Left ventricle myocardium inferior (tissue), 1 donor: ENCODE measurements around the gene RING1. TPM values are rescaled to one million over a fixed set of nuclear protein-coding genes. Genes with fewer than 3 reads are reported as not detected.

Source experiments
- DNase-seq: peaks from one replicate; pipeline ENCODE4 v3.0.0-alpha.2; 2020
- H3K27ac ChIP-seq: fragments of 200-600 bp; replicated peaks from 2 replicates; pipeline ENCODE4 v1.8.0; 2021
- H3K27me3 ChIP-seq: fragments of 200-600 bp; 2 replicates; pipeline ENCODE4 v1.8.0; 2021; ENCODE audit warnings: low read depth
- H3K36me3 ChIP-seq: fragments of 200-600 bp; 2 replicates; pipeline ENCODE4 v1.8.0; 2021
- H3K4me1 ChIP-seq: fragments of 200-600 bp; 2 replicates; pipeline ENCODE4 v1.8.0; 2021
- H3K4me3 ChIP-seq: fragments of 200-600 bp; 2 replicates; pipeline ENCODE4 v1.8.0; 2021; ENCODE audit warnings: mild to moderate bottlenecking, moderate library complexity
- H3K9me3 ChIP-seq: fragments of 200-600 bp; replicated peaks from 2 replicates; pipeline ENCODE4 v1.8.0; 2021
- CTCF ChIP-seq: fragments of 200-600 bp; IDR thresholded peaks from 2 replicates; pipeline ENCODE4 v1.8.0; 2021; ENCODE audit warnings: antibody characterized with exemption, mild to moderate bottlenecking, borderline replicate concordance
- intact Hi-C: fragments of 100-400 bp; cut with micrococcal nuclease; formaldehyde crosslinking; loops from one replicate; pipeline ENCODE4 v1.11.0; 2022
- total RNA-seq: library from RNA; stranded (reverse); fragmentation: NEBNext Ultra II Directional; extraction: Animal tissue kit (Norgen Biotek cat#: 25700); gene quantifications from one replicate; pipeline ENCODE4 v1.2.1, GENCODE V29; 2021
- donor health status: DM: no; HTN: yes; CAD: no; lungs with severe emphysema.

The RING1 gene
- total RNA-seq, 1 donor from 2014 or later: 28.4 TPM

GRCh38 chr6:33170176-33171015 is 37.9 kb upstream of the RING1 start:
- no peak for DNase-seq
- Histone ChIP-seq H3K27me3 (no peaks in the 10 kb centered on the region), H3K4me3 (no peak overlapping the region), H3K36me3 (no peaks in the 10 kb centered on the region), H3K9me3 (no peaks in the 10 kb centered on the region), H3K27ac (no peak overlapping the region), H3K4me1 (no peaks in the 10 kb centered on the region)
- TF ChIP-seq CTCF: no peak
- intact Hi-C loops: no loop called here

GRCh38 chr6:33171016-33171879 is 37.1 kb upstream of the RING1 start:
- H3K36me3 ChIP-seq: no peaks in the 10 kb centered on the region
- no peak overlapping the region for H3K4me3 ChIP-seq
- H3K4me1 ChIP-seq: no peaks in the 10 kb centered on the region
- no peaks in the 10 kb centered on the region for H3K27me3 ChIP-seq
- no peaks in the 10 kb centered on the region for H3K9me3 ChIP-seq
- intact Hi-C loops: no loop called here
- H3K27ac ChIP-seq: no peak overlapping the region
- no peak for DNase-seq
- TF ChIP-seq CTCF: no peak

GRCh38 chr6:33171880-33172687 is 36.2 kb upstream of the RING1 start:
- Histone ChIP-seq H3K4me3 (no peak overlapping the region), H3K27me3 (no peaks in the 10 kb centered on the region), H3K4me1 (no peaks in the 10 kb centered on the region), H3K36me3 (no peaks in the 10 kb centered on the region), H3K27ac (no peak overlapping the region), H3K9me3 (no peaks in the 10 kb centered on the region)
- DNase-seq: no peak
- no peak for TF ChIP-seq CTCF
- intact Hi-C loops: no loop called here

- DNase-seq: no peak
- no peak overlapping the region for H3K27ac ChIP-seq
- no peaks in the 10 kb centered on the region for H3K27me3 ChIP-seq
- intact Hi-C loops: no loop called here
- peak; percentile 59 for TF ChIP-seq CTCF
- H3K4me1 ChIP-seq: no peaks in the 10 kb centered on the region
- no peaks in the 10 kb centered on the region for H3K36me3 ChIP-seq
- H3K4me3 ChIP-seq: no peak overlapping the region
- no peaks in the 10 kb centered on the region for H3K9me3 ChIP-seq
These were observed 35.4 kb upstream of the RING1 start for GRCh38 chr6:33172688-33173534.
